ENCODE results near the gene GPR15.

GRCh38 chr3:98521897-98522543 lies 9.8 kb upstream of the GPR15 start:
- TF ChIP-seq, protein P1, sequence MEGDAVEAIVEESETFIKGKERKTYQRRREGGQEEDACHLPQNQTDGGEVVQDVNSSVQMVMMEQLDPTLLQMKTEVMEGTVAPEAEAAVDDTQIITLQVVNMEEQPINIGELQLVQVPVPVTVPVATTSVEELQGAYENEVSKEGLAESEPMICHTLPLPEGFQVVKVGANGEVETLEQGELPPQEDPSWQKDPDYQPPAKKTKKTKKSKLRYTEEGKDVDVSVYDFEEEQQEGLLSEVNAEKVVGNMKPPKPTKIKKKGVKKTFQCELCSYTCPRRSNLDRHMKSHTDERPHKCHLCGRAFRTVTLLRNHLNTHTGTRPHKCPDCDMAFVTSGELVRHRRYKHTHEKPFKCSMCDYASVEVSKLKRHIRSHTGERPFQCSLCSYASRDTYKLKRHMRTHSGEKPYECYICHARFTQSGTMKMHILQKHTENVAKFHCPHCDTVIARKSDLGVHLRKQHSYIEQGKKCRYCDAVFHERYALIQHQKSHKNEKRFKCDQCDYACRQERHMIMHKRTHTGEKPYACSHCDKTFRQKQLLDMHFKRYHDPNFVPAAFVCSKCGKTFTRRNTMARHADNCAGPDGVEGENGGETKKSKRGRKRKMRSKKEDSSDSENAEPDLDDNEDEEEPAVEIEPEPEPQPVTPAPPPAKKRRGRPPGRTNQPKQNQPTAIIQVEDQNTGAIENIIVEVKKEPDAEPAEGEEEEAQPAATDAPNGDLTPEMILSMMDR (IDR thresholded peaks at IDR 0.05), result no peak
- TF ChIP-seq POLR2A (IDR thresholded peaks at IDR 0.05), result no peak
